MCF 10A (cell line): ENCODE measurements around the gene L3MBTL3. TPM values are rescaled to one million over a fixed set of nuclear protein-coding genes. Genes with fewer than 3 reads are reported as not detected.
"Not testable (repeated sequence)": the region's sequence is repeated elsewhere in the genome, so short reads cannot be mapped to it uniquely, and the experiment has no call there.

Experiments
- BruUV-seq: library from RNA; stranded (reverse); fragments of 400-500 nt; replicated peaks from 2 replicates; lab custom pipeline; 2021; lab: Mats Ljungman, UMichigan
- CTCF ChIA-PET: fragments of 300-600 bp; sonication (Branson Sonifier 250); formaldehyde crosslinking; extraction: SDS; loops from one replicate; lab custom pipeline; 2021; ENCODE audit warnings: antibody characterized with exemption, inconsistent platforms; lab: Yijun Ruan, JAX
- POLR2A ChIA-PET: fragments of 300-600, 350-650 bp; sonication (Branson Sonifier 250); formaldehyde crosslinking; extraction: SDS; loops from one replicate; lab custom pipeline; 2020; ENCODE audit warnings: antibody characterized with exemption, inconsistent platforms; lab: Yijun Ruan, JAX
- DNase-seq: peaks from one replicate; pipeline ENCODE4 v3.0.0-alpha.2; 2018; ENCODE audit not compliant: unreplicated experiment
- H3K27ac Mint-ChIP-seq: one replicate; pipeline ENCODE4 v1.8.0; 2022; ENCODE audit warnings: mild to moderate bottlenecking, low read depth, mixed read lengths; ENCODE audit not compliant: unreplicated experiment
- H3K27me3 Mint-ChIP-seq: one replicate; pipeline ENCODE4 v1.8.0; 2022; ENCODE audit warnings: mixed read lengths; ENCODE audit not compliant: insufficient read depth, unreplicated experiment
- H3K36me3 Mint-ChIP-seq: one replicate; pipeline ENCODE4 v1.8.0; 2022; ENCODE audit warnings: mild to moderate bottlenecking, moderate library complexity, mixed read lengths; ENCODE audit not compliant: insufficient read depth, unreplicated experiment
- H3K4me1 Mint-ChIP-seq: one replicate; pipeline ENCODE4 v1.8.0; 2022; ENCODE audit warnings: mixed read lengths; ENCODE audit not compliant: insufficient read depth, unreplicated experiment
- H3K4me3 Mint-ChIP-seq: one replicate; pipeline ENCODE4 v1.8.0; 2022; ENCODE audit warnings: mild to moderate bottlenecking, moderate library complexity, mixed read lengths; ENCODE audit not compliant: unreplicated experiment
- H3K9me3 Mint-ChIP-seq: one replicate; pipeline ENCODE4 v1.8.0; 2022; ENCODE audit warnings: mixed read lengths; ENCODE audit not compliant: unreplicated experiment
- intact Hi-C: fragments of 100-400 bp; cut with micrococcal nuclease; formaldehyde crosslinking; loops from 2 replicates; pipeline ENCODE4 v1.14.1; 2022
- total RNA-seq: library from RNA; stranded (reverse); gene quantifications from 2 replicates; pipeline ENCODE4 v1.2.3, GENCODE V29; 2022
- TF ChIP-seq, protein P1 (sequence below): fragments of 200-600 bp; IDR thresholded peaks from one replicate; pipeline ENCODE4 v1.8.0; 2022; ENCODE audit warnings: antibody characterized with exemption, mild to moderate bottlenecking; ENCODE audit not compliant: unreplicated experiment

Gene L3MBTL3
- total RNA-seq, 1 experiment from 2014 or later: 5.2 TPM

DNA sequence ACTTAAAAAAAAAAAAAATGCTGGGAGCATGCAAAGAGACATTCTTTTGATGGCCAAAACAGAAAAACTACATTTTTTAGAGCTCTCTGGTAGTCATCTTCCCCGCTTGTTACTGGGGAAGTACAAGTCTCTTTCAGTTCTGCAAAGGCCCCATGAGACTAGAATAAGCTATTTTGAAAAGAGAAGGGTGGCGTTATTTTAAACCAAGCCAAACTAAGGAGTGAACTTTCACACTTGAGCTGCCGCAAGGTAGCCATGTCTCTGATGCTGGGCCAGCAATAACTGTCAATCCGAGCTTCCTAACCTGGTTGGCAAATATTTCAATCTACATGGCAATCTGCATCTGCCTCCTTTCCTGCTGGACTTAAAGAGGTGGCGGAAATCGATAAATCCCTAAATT is 96.7 kb downstream of the L3MBTL3 start:
- POLR2A ChIA-PET: interaction anchor here (0.7 kb wide), 1 partner anchor 71 kb away, joined by 3 read pairs; no protein-coding TSS in a partner anchor
- no peak for DNase-seq
- CTCF ChIA-PET: interaction anchor here (0.7 kb wide), 1 partner anchor 506 kb away, joined by 3 read pairs; no protein-coding TSS in a partner anchor
- Mint-ChIP-seq H3K36me3 (no peaks in the 10 kb centered on the region), H3K4me3 (no peak overlapping the region), H3K27me3 (no peaks in the 10 kb centered on the region), H3K4me1 (no peaks in the 10 kb centered on the region), H3K27ac (no peak overlapping the region), H3K9me3 (peaks cover 5% of the 10 kb centered on the region)
- intact Hi-C loops: no loop called here
- TF ChIP-seq, protein P1, sequence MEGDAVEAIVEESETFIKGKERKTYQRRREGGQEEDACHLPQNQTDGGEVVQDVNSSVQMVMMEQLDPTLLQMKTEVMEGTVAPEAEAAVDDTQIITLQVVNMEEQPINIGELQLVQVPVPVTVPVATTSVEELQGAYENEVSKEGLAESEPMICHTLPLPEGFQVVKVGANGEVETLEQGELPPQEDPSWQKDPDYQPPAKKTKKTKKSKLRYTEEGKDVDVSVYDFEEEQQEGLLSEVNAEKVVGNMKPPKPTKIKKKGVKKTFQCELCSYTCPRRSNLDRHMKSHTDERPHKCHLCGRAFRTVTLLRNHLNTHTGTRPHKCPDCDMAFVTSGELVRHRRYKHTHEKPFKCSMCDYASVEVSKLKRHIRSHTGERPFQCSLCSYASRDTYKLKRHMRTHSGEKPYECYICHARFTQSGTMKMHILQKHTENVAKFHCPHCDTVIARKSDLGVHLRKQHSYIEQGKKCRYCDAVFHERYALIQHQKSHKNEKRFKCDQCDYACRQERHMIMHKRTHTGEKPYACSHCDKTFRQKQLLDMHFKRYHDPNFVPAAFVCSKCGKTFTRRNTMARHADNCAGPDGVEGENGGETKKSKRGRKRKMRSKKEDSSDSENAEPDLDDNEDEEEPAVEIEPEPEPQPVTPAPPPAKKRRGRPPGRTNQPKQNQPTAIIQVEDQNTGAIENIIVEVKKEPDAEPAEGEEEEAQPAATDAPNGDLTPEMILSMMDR: no peak
- no TSS peak for BruUV-seq

DNA sequence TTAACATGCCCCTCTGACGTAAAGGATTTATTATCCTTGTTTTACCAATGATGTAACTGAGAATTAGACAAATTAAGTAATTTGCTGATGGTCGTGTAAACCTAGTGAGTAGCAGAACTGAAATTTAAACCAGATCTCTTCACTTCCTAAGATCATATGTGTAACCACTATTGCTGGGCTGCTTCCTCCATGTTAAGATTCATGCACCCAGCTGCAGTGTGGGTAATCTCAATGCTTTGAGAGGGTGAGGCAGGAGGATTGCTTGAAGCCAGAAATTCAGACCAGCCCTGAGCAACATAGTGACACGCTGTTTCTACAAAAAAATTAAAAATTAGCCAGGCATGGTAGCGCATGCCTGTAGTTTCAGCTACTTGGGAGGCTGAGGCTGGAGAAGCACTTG is 97.9 kb downstream of the L3MBTL3 start:
- no peak for DNase-seq
- no peak overlapping the region for H3K27ac Mint-ChIP-seq
- ChIA-PET CTCF (interaction anchor here (0.6 kb wide), 1 partner anchor 36 kb away, joined by 3 read pairs; no protein-coding TSS in a partner anchor), POLR2A (no interaction called here)
- no peaks in the 10 kb centered on the region for H3K36me3 Mint-ChIP-seq
- TF ChIP-seq, protein P1: no peak
- no peaks in the 10 kb centered on the region for H3K4me1 Mint-ChIP-seq
- no peaks in the 10 kb centered on the region for H3K9me3 Mint-ChIP-seq
- H3K4me3 Mint-ChIP-seq: no peak overlapping the region
- H3K27me3 Mint-ChIP-seq: no peaks in the 10 kb centered on the region
- BruUV-seq: no TSS peak
- intact Hi-C loops: no loop called here

DNA sequence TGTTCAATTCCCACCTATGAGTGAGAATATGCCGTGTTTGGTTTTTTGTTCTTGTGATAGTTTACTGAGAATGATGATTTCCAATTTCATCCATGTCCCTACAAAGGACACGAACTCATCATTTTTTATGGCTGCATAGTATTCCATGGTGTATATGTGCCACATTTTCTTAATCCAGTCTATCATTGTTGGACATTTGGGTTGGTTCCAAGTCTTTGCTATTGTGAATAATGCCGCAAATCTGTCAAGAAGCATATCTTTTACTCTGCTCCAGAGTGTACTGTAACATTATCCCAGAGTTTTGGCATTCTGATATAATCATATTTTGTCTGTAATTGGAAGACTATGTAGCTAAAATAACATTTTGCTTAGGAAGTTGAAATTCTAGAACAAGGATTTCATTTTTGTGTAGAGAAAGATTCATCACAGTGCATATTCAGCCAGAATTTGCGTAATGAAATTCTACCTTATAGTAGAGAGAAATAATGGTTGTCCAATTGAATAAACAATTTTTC is 98.9 kb downstream of the L3MBTL3 start:
- intact Hi-C loops, H3K36me3 Mint-ChIP-seq, H3K4me3 Mint-ChIP-seq, DNase-seq, BruUV-seq, POLR2A ChIA-PET, H3K4me1 Mint-ChIP-seq, H3K27me3 Mint-ChIP-seq, H3K9me3 Mint-ChIP-seq, H3K27ac Mint-ChIP-seq: not testable (repeated sequence)
- CTCF ChIA-PET: interaction anchor here (0.6 to 1.0 kb wide), 2 partner anchors 15 to 577 kb away, joined by 3 to 4 read pairs; no protein-coding TSS in a partner anchor

DNA sequence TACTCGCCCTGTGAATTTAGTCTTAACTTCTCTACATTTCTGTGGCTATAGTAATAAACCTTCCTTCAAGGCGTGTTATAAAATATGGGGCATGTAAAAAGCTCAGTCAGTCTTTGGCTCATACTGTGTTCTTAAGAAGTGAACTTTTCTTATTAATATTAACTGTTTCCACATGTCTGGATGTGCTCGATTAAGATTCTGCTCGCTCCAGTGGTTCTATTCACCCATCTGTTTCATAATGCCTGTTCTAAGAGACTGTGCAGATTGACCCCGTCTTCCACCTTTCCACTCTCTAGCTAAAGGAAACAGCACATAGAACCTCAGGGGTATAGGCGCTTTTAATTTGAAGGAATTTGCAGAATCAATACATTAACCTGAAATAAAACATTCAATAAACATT is 99.9 kb downstream of the L3MBTL3 start:
- no peak overlapping the region for H3K4me3 Mint-ChIP-seq
- H3K9me3 Mint-ChIP-seq: no peaks in the 10 kb centered on the region
- H3K4me1 Mint-ChIP-seq: no peaks in the 10 kb centered on the region
- no TSS peak for BruUV-seq
- H3K27me3 Mint-ChIP-seq: no peaks in the 10 kb centered on the region
- CTCF ChIA-PET: interaction anchor here (1.2 kb wide), 1 partner anchor 31 kb away, joined by 3 read pairs; no protein-coding TSS in a partner anchor
- no peaks in the 10 kb centered on the region for H3K36me3 Mint-ChIP-seq
- TF ChIP-seq, protein P1: no peak
- H3K27ac Mint-ChIP-seq: no peak overlapping the region
- intact Hi-C loops: no loop called here
- no peak for DNase-seq
- POLR2A ChIA-PET: no interaction called here
